H1 (cell line): ENCODE data around the gene PDS5A.

ENCODE experiments used
- CBX8 ChIP-seq: fragments of 300-800, 300-1000 bp; sonication (generic); IDR thresholded peaks from 2 replicates; pipeline ENCODE4 v1.7.1; 2016; ENCODE audit warnings: low read depth, low read length, borderline replicate concordance
- CEBPB ChIP-seq: IDR thresholded peaks from 2 replicates; pipeline ENCODE4 v1.6.1; 2012; ENCODE audit warnings: low read depth, low read length
- PHF8 ChIP-seq: fragments of 200-600 bp; sonication (generic); conservative IDR thresholded peaks from 2 replicates; pipeline ENCODE4 v1.7.1; 2012; ENCODE audit warnings: low read depth, mild to moderate bottlenecking, inconsistent platforms, low read length, moderate library complexity
- POLR2A ChIP-seq, 2 experiments: IDR thresholded peaks; 1 replicate in 1 of 2; 2 replicates in 1 of 2; pipeline ENCODE4 v1.6.1; 2011; ENCODE audit warnings: low read depth in 2 of 2, low read length in 2 of 2, mild to moderate bottlenecking in 2 of 2; ENCODE audit errors: control extremely low read depth in 1 of 2
- SUZ12 ChIP-seq: fragments of 200-600 bp; sonication (generic); IDR thresholded peaks from 2 replicates; pipeline ENCODE4 v1.6.1; 2012; ENCODE audit warnings: mild to moderate bottlenecking, inconsistent platforms, low read length, moderate library complexity, mixed read lengths
- ZNF274 ChIP-seq: IDR thresholded peaks from 2 replicates; pipeline ENCODE4 v1.7.0; 2012; ENCODE audit warnings: low read length, borderline replicate concordance; ENCODE audit errors: extremely low read depth
- TF ChIP-seq, protein P1 (sequence below), 3 experiments: IDR thresholded peaks; 1 replicate in 2 of 3; 2 replicates in 1 of 3; pipeline versions ENCODE4 v1.5.1 to v1.6.1; 2011; ENCODE audit warnings: low read length in 3 of 3, mild to moderate bottlenecking in 3 of 3, inconsistent platforms in 2 of 3, low read depth in 1 of 3, moderate library complexity in 1 of 3; ENCODE audit not compliant: insufficient read depth in 1 of 3; ENCODE audit errors: control extremely low read depth in 1 of 3

DNA sequence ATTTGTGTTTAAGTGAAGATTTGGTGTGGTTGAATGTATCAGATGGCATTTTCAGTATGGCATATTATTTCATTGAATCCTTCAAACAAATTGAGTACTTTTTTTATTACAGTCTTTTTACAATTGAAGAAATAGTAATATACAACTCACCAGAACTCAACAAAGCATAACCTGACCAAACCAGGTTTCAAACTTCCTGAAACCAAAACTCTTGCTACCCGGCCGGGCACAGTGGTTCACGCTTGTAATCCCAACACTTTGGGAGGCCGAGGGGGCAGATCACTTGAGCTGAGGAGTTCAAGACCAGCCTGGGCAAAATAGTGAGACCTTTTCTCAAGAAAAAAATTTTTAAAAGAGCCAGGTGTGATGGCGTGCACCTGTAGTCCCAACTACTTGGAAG, 185.6 kb downstream of the PDS5A start:
- TF ChIP-seq CBX8 = no peak
- TF ChIP-seq, protein P1, sequence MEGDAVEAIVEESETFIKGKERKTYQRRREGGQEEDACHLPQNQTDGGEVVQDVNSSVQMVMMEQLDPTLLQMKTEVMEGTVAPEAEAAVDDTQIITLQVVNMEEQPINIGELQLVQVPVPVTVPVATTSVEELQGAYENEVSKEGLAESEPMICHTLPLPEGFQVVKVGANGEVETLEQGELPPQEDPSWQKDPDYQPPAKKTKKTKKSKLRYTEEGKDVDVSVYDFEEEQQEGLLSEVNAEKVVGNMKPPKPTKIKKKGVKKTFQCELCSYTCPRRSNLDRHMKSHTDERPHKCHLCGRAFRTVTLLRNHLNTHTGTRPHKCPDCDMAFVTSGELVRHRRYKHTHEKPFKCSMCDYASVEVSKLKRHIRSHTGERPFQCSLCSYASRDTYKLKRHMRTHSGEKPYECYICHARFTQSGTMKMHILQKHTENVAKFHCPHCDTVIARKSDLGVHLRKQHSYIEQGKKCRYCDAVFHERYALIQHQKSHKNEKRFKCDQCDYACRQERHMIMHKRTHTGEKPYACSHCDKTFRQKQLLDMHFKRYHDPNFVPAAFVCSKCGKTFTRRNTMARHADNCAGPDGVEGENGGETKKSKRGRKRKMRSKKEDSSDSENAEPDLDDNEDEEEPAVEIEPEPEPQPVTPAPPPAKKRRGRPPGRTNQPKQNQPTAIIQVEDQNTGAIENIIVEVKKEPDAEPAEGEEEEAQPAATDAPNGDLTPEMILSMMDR (IDR thresholded peaks at IDR 0.05; ENCODE audit: control extremely low read depth in 1 of 3, insufficient read depth in 1 of 3, low read depth in 1 of 3, low read length in 3 of 3) = no peak
- no peak for TF ChIP-seq POLR2A (IDR thresholded peaks at IDR 0.05; ENCODE audit: control extremely low read depth in 1 of 2, low read depth in 2 of 2, low read length in 2 of 2)
- no peak for TF ChIP-seq SUZ12
- no peak for TF ChIP-seq PHF8
- no peak for TF ChIP-seq ZNF274
- TF ChIP-seq CEBPB = no peak
